Sigmoid colon (tissue), 7 donors: ENCODE results near the gene SLC4A1. TPM values are rescaled to one million over a fixed set of nuclear protein-coding genes. Genes with fewer than 3 reads are reported as not detected.

ENCODE experiments used
- DNase-seq: peaks from one replicate; pipeline ENCODE4 v3.0.0-alpha.2; 2019
- H3K27ac ChIP-seq, 4 donors: fragments of 200-600 bp; sonication (generic); one replicate each; pipeline ENCODE4 v1.5.1; 2016 to 2019; ENCODE audit warnings: mild to moderate bottlenecking in 1 of 4
- H3K27me3 ChIP-seq, 3 donors: fragments of 200-600 bp; sonication (generic); one replicate each; pipeline ENCODE4 v1.5.1; 2019; ENCODE audit warnings: mild to moderate bottlenecking in 1 of 3
- H3K36me3 ChIP-seq, 4 donors: fragments of 200-600 bp; sonication (generic); one replicate each; pipeline ENCODE4 v1.5.1; 2016 to 2019
- H3K4me1 ChIP-seq, 4 donors: fragments of 200-600 bp; sonication (generic); one replicate each; pipeline ENCODE4 v1.5.1; 2017 to 2019
- H3K4me3 ChIP-seq, 4 donors: fragments of 200-600 bp; sonication (generic); one replicate each; pipeline ENCODE4 v1.5.1; 2017 to 2019; ENCODE audit warnings: mild to moderate bottlenecking in 2 of 4, moderate library complexity in 1 of 4
- H3K9me3 ChIP-seq, 4 donors: fragments of 200-600 bp in 3 of 4; sonication (generic) in 3 of 4; one replicate each; pipeline versions ENCODE4 v1.5.1 to v1.6.1; 2013 to 2019
- CTCF ChIP-seq, 4 experiments: fragments of 450-650 bp in 3 of 4; fragments of 200-600 bp in 1 of 4; IDR thresholded peaks; one replicate each; pipeline ENCODE4 v1.5.1; 2016 to 2019; ENCODE audit warnings: antibody characterized with exemption in 4 of 4, mild to moderate bottlenecking in 3 of 4, moderate library complexity in 2 of 4
- EP300 ChIP-seq, 4 donors: sonication (generic); formaldehyde crosslinking; IDR thresholded peaks; one replicate each; pipeline ENCODE4 v1.6.1; 2017; ENCODE audit warnings: antibody characterized with exemption in 4 of 4
- POLR2A ChIP-seq, 2 donors: fragments of 450-650 bp; IDR thresholded peaks; one replicate each; pipeline ENCODE4 v1.6.1; 2016; ENCODE audit warnings: antibody characterized with exemption in 2 of 2, mild to moderate bottlenecking in 2 of 2, moderate library complexity in 2 of 2
- POLR2AphosphoS5 ChIP-seq, 4 donors: sonication (generic); formaldehyde crosslinking; IDR thresholded peaks; one replicate each; pipeline ENCODE4 v1.6.1; 2017; ENCODE audit warnings: antibody characterized with exemption in 4 of 4
- WGBS, 2 donors: extraction: QIAGEN DNeasy Blood & Tissue Kit; methylation state at CpG; one replicate each; pipeline ENCODE4 v1.1.7; 2013; 5-methylcytosine and 5-hydroxymethylcytosine counted together
- intact Hi-C: fragments of 100-400 bp; cut with DNase I; formaldehyde crosslinking; loops from one replicate; pipeline ENCODE4 v1.15.1; 2023
- polyA plus RNA-seq, 3 donors: library from polyadenylated mRNA; stranded (reverse); fragments of 200-250 nt; gene quantifications; one replicate each; pipeline ENCODE4 v1.2.3, GENCODE V29; 2013
- total RNA-seq, 4 donors: library from RNA; depleted of rRNA; stranded (reverse); fragments of >200 nt; gene quantifications; one replicate each; pipeline ENCODE4 v1.1.0, GENCODE V29; 2016
- donor health status: healthy with polysubstance abuse.
- donor health status: Bipolar disorder and iron deficiency.
- donor health status: healthy.

The SLC4A1 gene
- total and polyA plus RNA-seq, 7 donors = under 0.01 to 0.23 TPM; not detected in 5

- no peak for DNase-seq
- no peaks in the 10 kb centered on the region for H3K9me3 ChIP-seq
- no peak for TF ChIP-seq CTCF (IDR thresholded peaks at IDR 0.05)
- TF ChIP-seq POLR2AphosphoS5 (IDR thresholded peaks at IDR 0.05) = no peak
- no peak for TF ChIP-seq EP300 (IDR thresholded peaks at IDR 0.05)
- no peak for TF ChIP-seq POLR2A (IDR thresholded peaks at IDR 0.05)
- peaks cover 0 to 1% (median 0%) of the 10 kb centered on the region in 3 donors for H3K27me3 ChIP-seq
- intact Hi-C loops = no loop called here
- H3K4me1 ChIP-seq = peaks cover 0 to 10% (median 5%) of the 10 kb centered on the region in 4 donors
- 57 to 80% methylated on average over 4 of the region's 4 CpGs for WGBS, 2 donors
- no peak overlapping the region for H3K4me3 ChIP-seq
- no peak overlapping the region for H3K27ac ChIP-seq
- no peaks in the 10 kb centered on the region for H3K36me3 ChIP-seq
Observed at GRCh38 chr17:44277976-44278375, 10.0 kb upstream of the SLC4A1 start.

- 92 to 94% methylated on average over 5 of the region's 5 CpGs for WGBS, 2 donors
- intact Hi-C loops = no loop called here
- TF ChIP-seq EP300 (IDR thresholded peaks at IDR 0.05) = no peak
- no peak for TF ChIP-seq CTCF (IDR thresholded peaks at IDR 0.05)
- TF ChIP-seq POLR2AphosphoS5 (IDR thresholded peaks at IDR 0.05) = no peak
- TF ChIP-seq POLR2A (IDR thresholded peaks at IDR 0.05) = no peak
- Histone ChIP-seq H3K36me3 (no peaks in the 10 kb centered on the region), H3K9me3 (no peaks in the 10 kb centered on the region), H3K27me3 (peaks cover 0 to 8% (median 0%) of the 10 kb centered on the region in 3 donors), H3K4me3 (no peak overlapping the region), H3K4me1 (no peaks in the 10 kb centered on the region), H3K27ac (no peak overlapping the region)
- DNase-seq = no peak
Observed at GRCh38 chr17:44273607-44274006, 5.7 kb upstream of the SLC4A1 start.

- WGBS, 2 donors = 80 to 81% methylated on average over 6 of the region's 6 CpGs
- no peak overlapping the region for H3K4me3 ChIP-seq
- TF ChIP-seq POLR2A (IDR thresholded peaks at IDR 0.05) (no peak), POLR2AphosphoS5 (IDR thresholded peaks at IDR 0.05) (no peak), EP300 (IDR thresholded peaks at IDR 0.05) (no peak), CTCF (IDR thresholded peaks at IDR 0.05) (no peak)
- H3K36me3 ChIP-seq = no peaks in the 10 kb centered on the region
- H3K9me3 ChIP-seq = no peaks in the 10 kb centered on the region
- no peaks in the 10 kb centered on the region for H3K4me1 ChIP-seq
- intact Hi-C loops = no loop called here
- no peak for DNase-seq
- no peak overlapping the region for H3K27ac ChIP-seq
- H3K27me3 ChIP-seq = peaks cover 0 to 8% (median 0%) of the 10 kb centered on the region in 3 donors
Observed at GRCh38 chr17:44272954-44273353, 5.0 kb upstream of the SLC4A1 start.

GRCh38 chr17:44272321-44272951 is 4.5 kb upstream of the SLC4A1 start:
- WGBS, 2 donors = 38 to 59% methylated on average over 13 of the region's 13 CpGs
- H3K27ac ChIP-seq = no peak overlapping the region
- H3K9me3 ChIP-seq = no peaks in the 10 kb centered on the region
- peaks cover 0 to 8% (median 0%) of the 10 kb centered on the region in 3 donors for H3K27me3 ChIP-seq
- H3K36me3 ChIP-seq = no peaks in the 10 kb centered on the region
- no peak for DNase-seq
- H3K4me3 ChIP-seq = no peak overlapping the region
- intact Hi-C loops = no loop called here
- H3K4me1 ChIP-seq = no peaks in the 10 kb centered on the region
- no peak for TF ChIP-seq EP300 (IDR thresholded peaks at IDR 0.05)
- TF ChIP-seq CTCF (IDR thresholded peaks at IDR 0.05) = no peak
- TF ChIP-seq POLR2AphosphoS5 (IDR thresholded peaks at IDR 0.05) = no peak
- TF ChIP-seq POLR2A (IDR thresholded peaks at IDR 0.05) = no peak
